GM18502 (cell line): ENCODE results near the gene MYDGF.
"Not testable (repeated sequence)": the region's sequence is repeated elsewhere in the genome, so short reads cannot be mapped to it uniquely, and the experiment has no call there.

Experiments
- ATAC-seq: cut with Tn5 transposase; IDR thresholded peaks from one replicate; pipeline ENCODE4 v1.9.1; 2021; ENCODE audit warnings: mild to moderate bottlenecking; ENCODE audit not compliant: unreplicated experiment, poor library complexity

MYDGF gene

DNA sequence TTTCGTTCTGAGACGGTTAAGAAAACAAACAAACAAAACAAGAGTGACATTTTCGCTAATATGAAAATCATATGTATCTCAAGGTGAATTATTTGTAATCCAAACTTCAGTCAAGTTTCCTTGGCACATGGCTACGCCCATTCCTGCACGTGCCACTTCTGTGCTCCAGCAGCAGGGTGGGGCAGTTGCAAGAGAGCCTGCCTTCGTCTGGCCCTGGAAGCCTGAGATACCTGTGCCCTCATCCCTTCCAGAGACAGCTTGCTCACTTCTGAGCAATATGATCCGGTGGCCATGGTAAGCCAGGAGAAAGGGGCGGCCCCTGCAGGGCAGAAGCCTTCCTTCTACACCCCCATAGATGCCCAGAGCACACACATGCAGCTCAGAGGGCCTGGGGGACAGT is 31.4 kb upstream of the MYDGF start:
- ATAC-seq: no peak

DNA sequence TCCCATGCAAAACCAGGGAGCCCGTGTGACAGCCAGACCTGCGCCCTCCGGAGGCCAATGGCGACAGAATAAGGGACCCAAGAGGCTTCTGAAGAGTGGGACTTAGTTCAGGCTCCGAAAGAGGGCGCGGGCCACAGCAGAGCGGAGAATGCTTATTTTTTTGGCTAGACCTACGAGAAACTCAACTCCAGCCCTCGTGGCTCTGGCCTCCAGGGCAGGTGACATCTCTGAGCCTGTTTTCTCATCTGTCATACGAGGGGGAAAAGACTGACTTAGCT is 30.5 kb upstream of the MYDGF start:
- ATAC-seq: no peak

DNA sequence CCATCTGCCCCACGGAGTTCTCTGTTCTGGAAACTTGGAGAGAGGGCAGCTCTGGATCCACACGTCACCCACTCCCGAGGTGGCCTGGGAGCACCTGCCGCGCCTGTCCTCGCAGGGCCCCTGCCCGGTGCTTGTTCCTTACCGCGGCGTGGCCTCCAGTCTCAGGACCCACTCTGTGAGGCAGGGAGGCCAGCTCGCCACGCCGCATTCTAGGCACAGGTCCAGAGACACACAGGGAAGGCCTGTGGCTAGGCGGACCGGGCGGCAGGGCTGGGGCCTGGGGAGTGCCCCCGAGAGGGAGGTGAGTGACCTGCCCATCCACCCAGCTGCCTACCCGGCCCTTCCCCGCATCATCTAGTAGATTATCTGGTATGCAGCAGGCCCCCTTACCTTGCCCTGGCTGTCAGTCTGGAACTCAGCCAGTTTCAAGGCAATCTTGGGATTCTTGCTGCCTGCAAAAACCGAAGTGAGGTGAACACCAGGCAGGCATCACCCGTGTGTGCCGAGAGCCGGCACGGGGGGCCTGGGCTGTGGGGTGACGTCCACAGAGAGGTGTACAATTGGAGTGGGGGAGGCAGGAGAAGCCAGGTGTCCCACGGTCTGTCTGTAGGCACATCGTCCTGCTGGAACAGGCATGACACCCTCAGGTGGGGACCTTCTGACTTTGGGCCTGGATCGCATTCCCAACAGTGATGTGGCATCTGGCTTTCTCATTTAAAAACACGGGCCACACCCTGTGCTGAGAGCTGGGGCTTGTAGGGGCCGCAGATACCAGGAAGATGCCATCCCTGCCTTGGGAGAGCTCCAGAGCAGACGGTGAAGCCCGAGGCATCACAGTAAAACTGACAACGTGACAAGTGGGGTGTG is 29.9 kb upstream of the MYDGF start:
- no peak for ATAC-seq

DNA sequence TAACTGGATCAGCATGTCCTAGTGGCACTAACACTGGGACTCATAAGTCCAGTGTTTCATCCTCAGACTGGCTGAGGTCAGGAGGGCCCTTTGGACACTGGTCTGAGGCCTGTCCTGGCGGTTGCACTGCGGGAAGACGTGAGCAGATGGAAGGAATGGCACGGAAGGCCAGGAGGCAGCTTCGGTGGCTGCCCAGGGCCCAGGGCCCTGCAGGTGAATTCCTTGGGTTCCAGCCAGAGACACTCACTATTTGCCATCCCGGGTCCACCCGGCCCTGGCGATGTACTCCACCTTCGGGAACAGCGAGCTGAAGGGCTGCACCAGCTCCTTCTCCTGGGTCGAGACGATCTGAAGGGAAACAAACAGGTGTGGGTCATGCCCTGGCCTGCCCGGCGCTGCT is 27.2 kb upstream of the MYDGF start:
- ATAC-seq: no peak

DNA sequence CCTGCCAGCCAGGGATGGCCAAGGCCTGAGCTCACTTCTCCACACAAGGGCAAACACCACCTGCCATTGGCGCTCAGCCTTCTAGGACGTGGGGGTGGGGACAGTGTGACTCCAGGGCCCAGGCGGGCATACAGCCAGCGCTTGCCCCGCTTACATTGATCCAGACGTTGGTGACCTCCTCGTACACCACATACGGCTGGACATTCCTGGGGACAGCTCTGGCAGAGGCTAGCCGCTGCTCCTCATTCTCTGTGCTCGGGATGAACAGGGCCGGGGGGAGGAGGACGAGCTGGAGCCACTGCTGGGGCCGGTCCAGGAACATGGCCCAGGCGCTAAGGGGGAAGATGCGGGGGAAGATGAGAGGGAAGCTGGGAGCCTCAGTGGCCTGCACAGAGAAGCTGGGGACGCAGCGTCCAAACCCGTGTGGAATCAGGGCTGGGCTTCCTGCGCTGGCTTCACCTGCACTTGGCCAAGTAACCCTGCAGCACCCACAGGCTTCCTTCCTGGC is 25.1 kb upstream of the MYDGF start:
- no peak for ATAC-seq

DNA sequence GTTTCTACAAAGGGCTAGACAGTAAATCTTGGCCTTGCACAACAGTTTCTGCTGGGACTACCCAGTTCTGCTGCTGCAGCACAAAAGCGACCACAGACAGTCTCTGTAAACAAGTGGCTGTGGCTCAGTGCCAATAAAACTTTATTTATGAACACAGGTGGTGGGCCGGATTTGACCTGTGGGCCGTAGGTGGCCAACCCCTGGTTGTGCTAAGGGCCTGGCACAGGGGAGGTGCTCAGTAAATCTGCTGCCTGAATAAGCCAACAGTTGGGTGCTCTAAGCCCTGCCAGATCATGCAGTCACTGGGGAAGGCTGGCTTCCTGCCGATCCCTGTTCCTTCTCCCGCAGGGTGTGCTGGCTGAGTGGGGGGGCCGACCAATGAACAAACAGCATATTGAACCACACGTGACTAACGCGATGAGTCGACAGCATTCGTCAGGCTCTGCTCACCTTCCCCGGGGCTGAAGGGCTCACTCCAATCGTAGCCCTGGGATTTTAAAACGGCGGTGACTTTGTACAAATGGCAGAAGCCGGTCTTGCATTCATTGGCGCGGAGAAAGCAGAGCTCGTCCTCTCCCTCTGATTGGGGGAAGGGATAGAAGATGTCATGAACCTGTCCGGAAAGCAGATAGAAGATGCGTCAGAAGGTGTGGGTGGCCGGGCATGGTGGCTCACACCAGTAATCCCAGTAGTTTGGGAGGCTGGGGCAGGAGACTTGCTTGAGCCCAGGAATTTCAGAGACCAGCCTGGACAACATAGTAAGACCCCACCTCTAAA is 24.3 kb upstream of the MYDGF start:
- no peak for ATAC-seq

DNA sequence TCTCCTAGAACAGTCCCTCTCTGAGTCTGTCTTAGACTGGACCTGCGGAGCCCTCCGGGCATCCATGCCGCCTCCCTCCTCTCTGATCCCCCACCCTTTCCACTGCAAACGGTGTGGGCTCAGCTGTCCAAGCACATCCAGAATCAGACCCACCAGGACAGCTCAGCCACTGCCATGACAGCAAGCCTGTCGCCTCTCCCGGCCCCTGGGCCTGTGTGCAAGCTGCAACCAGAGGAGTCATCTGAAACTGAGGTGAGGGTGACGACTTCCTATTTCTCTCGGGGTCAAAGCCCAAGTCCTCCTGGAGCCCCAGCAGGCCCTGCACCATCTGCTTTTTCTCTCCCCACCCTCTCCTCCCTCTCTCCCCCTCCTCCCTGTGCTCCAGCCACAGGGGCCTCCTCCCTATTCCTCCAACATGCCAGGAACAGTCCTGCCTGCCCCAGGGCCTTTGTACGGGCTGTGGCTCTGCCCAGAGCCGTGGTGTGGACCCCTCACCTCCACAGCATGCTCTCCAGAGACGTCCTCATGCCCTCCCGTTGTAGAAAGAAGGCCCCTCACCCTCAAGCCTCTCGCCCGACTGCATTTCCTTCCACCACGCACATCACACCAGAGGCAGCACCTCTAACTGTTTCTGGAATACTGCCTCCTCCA is 23.5 kb upstream of the MYDGF start:
- no peak for ATAC-seq

DNA sequence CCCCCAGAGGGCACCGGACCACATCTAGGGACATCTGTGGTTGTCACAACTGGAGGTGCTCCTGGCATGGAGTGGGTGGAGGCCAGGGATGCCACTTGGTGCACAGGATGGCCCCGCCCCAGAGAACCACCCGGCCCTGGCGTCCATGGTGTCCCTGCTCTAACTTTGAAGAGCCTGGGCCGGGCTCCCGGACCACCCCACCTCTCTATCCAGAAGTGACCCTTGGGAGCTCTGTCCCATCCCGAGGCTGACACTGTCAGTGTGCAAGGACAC is 22.9 kb upstream of the MYDGF start:
- ATAC-seq: no peak

DNA sequence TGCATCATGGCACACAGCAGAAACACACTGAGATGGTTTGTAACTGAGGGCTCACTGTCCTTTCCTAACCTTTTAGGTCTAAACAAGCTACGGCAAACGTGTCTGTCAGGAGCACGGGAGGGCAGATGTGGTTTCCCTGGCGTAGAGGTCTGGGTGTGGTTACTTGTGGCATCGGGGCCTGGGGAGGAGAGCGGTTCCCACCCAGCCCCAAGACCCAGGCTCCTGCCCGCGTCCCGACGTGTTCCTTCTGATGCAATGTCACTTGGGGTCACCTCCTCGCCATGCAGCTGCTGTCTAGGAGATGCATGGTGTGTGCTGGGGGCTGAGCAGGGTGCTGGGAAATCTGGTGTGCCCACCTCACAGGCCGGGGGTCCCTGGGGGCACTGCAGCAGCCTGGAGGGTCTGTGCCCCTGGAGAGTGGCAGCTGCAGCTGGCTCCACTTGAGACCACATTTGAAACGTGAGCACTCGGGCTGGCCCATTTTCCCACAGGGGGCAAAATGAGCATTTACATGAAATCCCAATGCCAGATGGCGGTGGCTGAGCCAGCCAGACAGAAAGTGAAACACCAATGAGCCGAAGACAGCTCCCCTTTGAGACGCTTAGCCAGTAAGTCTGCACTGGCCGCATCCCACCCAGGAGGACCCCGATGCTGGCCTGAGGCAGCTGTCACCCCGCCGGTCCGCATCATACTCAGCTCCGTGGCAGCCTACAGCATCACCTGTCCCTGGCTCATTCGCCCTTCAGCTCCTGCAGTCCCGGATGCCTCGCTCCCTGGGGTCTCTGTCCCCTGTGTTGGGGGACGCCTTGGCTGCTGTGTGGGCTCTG is 22.3 kb upstream of the MYDGF start:
- no peak for ATAC-seq

DNA sequence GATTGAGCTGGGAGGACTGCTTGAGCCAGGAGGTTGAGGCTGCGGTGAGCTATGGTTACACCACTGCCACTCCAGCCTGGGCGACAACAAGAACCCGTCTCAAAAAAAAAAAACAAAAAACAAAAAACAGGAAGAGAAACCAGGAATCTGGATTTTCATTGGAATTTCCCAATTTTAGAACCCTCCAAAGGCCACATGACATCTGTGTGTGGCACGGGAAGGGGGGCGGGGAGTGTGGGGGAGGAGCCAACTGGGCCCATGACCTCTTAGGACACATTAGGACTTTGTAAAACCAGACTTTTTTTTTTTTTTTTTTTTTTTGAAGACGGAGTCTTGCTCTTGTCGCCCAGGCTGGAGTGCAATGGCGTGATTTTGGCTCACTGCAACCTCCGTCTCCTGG is 21.2 kb upstream of the MYDGF start:
- no peak for ATAC-seq

DNA sequence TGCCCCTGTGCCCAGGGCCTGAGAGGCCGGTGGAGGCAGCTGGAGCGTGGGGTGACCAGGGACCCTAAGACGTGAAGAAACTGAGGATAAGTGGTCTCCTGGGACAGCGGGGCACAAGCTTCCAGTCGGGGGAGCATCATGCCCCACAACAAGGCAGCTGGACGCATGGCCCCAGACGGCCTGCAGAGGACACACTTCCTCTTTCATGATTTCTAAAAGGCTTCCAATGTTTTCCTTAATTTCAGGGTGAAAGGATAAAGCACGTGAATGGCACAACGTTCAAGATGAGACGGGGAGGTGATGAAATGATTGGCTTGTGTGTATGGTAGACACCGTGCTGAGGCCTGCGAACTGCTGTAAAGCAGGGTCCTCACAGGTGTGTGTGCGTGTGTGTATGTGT is 20.2 kb upstream of the MYDGF start:
- ATAC-seq: no peak

DNA sequence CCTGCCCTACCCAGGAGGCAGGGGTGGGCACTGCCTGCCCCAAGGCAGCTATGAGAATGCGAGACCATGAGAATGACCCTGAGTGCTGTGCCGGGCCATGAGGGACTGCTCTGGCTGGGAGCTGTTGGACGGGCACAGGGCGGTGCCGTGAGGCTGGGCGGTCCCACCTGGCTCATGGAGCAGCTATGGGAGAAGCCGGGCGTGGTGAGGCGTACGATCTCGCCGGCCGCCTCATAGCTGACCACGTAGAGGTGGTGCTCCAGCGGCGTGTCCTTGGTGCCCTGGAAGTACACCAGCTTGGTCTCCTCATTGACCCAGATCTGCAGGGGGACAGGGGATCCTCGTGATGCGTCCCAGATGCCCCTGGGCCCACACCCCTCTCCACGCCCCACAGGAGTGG is 19.3 kb upstream of the MYDGF start:
- no peak for ATAC-seq

DNA sequence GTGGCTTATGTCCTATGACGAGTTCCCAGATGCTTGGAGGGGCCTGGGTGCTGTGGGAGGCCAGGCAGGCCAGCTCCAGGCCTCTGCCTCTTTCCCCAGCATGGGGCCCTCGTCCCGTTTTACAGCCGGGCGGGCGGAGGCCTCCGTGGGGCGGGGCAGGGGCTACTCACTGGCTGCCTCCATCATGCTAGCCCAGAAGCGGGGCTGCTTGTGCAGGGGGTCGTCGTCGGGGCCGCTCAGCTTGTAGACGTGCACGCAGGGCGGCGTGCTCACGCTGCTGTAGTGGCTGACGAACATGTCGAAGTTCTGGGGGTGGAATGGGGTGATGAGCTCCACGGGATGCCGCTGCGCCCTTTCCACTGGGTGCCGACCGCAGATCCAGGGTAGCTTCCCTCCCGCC is 18.4 kb upstream of the MYDGF start:
- no peak for ATAC-seq

DNA sequence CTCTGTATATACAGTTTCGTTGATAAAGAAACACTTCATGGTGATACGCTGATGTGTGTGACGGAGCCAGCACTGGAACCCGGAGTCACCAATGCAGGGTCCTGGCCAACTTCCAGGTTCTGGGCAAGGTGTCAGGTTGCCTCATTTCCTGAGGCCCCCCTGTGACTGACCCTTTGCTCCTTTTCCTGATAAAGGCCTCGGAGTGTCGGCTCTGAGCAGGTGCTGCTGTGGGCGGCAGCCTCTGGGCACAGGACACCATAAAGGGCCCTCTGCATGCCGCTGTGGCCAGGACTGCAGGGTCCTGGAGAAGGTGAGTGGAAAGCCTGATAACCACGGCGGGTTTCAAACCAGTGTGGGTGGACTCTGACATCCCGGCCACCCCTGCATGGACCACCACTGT is 17.3 kb upstream of the MYDGF start:
- ATAC-seq: no peak

DNA sequence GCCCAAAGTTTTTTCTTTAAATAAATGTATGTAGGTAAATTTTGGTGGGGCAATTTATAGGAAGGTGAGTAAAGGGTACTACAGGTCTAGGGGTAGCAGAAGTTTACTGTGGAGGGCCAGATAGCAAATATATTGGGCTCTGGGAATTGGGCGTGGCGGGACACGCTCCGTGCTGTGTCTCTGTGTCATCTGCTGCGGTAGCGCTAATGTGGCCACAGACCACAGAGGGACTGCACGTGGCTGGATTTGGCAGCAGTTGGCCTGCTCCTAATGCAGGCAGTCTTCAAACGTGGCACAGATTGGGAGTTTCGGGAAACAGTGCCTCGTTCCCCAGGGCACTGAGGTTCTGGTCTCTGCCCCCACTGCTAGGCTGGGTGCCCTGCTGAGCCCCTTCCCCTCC is 16.6 kb upstream of the MYDGF start:
- ATAC-seq: no peak

DNA sequence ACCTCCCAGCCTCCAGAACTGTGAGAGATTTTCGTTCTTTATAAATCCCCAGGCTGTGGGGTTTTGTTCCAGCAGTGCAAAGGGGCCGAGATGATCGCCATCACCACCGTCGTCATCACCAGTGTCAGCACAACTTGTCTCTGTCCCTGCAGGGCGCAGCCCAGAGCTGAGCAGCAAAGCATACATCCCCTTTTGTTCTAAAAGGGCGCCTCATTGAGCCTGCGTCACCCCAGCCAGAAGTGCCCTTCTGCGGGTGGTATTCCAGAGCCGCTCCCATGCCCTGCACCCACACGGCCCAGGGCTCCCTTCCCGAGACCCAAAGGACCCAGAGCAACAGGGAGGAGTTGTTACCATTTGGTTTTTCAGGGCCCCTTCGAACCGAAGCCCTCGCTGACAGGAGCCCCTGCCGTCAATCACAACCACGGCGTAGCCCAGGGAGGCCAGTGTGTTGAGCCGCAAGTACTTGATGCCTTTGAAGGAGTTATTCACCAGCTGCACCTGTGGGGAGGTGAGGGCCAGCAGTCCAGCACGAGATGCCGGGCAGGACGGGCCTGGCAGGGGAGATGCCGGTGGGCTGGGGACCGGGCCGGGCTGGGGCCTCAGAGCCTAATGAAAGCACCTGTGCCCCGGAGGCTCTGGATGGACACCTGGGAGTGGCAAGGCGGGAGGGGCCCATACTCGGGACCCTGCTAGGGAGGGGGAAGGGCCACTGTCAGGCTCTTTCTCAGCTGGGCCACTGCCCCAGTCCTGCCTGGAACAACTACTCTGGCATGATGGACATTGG is 14.4 kb upstream of the MYDGF start:
- no peak for ATAC-seq

DNA sequence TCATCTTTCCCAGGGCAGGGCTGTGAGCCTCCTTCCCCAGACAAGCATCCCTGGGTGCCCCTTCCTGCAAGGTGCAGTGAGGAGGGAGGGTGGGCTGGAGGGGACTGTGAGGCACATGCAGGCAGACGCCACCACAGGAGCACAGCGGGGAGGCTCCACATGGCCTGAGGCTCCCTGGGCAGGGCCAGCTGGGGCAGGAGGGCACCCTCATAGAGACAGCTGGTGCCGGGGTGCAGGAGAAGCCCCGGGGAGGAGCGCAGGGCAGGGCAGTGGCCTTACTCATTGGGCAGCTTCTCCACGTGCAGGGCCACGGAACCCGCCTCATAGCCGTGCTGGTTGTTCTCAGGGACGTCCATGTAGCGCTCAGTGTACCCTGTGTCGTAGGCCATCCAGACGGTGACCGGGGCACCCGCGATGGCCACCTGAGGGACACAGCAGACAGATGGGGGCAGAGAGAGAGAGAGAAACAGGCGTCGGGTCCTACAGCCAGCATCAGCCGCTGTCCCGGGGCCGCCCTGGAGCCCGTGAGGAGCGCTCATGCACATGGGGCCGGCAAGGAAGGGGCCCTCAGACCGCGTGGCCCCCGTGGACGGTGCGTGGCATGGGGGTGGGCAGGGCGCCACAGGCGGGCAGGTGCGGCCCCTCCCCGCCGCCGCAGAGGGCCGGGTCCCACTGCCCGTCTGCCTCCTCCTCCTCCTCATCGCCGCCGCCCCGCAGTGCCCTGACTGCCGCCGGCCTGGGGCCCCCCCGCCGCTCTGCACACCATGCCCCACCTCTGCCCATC is 12.5 kb upstream of the MYDGF start:
- ATAC-seq: no peak

DNA sequence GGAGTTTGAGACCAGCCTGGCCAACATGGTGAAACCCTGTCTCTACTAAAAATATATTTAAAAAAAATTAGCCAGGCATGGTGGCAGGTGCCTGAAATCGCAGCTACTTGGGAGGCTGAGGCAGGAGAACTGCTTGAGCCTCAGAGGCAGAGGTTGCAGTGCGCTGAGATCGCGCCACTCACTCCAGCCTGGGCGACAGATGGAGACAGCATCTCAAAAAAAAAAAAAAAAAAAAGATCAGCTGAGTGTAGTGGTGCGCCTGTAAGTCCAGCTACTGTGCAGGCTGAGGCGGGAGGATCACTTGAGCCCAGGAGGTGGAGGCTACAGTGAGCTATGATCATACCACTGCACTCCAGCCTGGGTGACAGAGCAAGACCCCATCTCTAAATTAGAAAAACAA is 9.9 kb upstream of the MYDGF start:
- not testable (repeated sequence) for ATAC-seq
